GM13976 (cell line): Measurements from ENCODE around the gene SMIM29.
"Not testable (repeated sequence)": the region's sequence is repeated elsewhere in the genome, so short reads cannot be mapped to it uniquely, and the experiment has no call there.

ENCODE experiments used
- DNase-seq: peaks from one replicate; pipeline ENCODE4 v3.0.0; 2012; ENCODE audit warnings: low spot score
- CTCF ChIP-seq: IDR thresholded peaks from 2 replicates; pipeline ENCODE4 v1.5.1; 2012; ENCODE audit warnings: borderline replicate concordance, mild to moderate bottlenecking; ENCODE audit not compliant: insufficient read depth; ENCODE audit errors: extremely low read depth, missing control alignments, control extremely low read depth
- in situ Hi-C: fragments of 300-500 bp; cut with MboI; formaldehyde crosslinking; loops from one replicate; pipeline ENCODE4 v1.12.0; 2022; ENCODE audit warnings: low sequenced_read_pairs, mixed read lengths, inconsistent platforms; ENCODE audit not compliant: unreplicated experiment

Gene SMIM29

GRCh38 chr6:34276191-34276590 is 27.4 kb upstream of the SMIM29 start:
- in situ Hi-C loops: no loop called here
- no peak for DNase-seq
- TF ChIP-seq CTCF: no peak

GRCh38 chr6:34275128-34275804 is 26.5 kb upstream of the SMIM29 start:
- no peak for TF ChIP-seq CTCF
- peak; percentile 28 for DNase-seq
- in situ Hi-C loops: no loop called here

GRCh38 chr6:34274129-34274528 is 25.3 kb upstream of the SMIM29 start:
- DNase-seq: no peak
- in situ Hi-C loops: no loop called here
- no peak for TF ChIP-seq CTCF

DNA sequence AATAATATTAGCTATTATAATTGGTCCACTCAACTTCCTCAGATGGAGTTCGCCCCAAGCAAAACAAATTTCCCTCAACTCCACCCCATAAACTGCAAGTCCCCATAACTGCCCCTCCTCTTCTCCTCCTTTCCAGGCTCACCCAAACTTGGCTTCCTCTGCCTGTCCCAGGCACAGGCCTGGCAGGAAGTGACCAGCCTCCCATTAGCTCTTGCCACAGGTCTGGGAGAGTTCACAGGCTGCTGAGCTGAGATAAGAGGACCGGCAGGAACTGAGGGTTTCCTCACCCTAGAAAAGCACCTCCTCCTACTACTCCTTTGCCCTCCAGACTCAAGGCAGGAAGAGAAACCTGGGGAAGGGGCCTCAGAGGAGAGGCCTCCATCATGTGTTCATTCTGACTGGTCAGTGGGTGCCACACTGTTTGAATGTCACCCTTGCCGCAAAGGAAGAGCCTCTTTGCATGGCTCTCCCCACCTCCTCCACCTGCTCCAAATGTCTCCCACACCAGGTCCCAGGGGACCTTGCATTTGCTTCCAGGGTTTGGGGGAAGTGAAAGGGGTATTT is 24.5 kb upstream of the SMIM29 start:
- TF ChIP-seq CTCF: no peak
- peak; percentile 53 for DNase-seq
- in situ Hi-C loops: no loop called here

DNA sequence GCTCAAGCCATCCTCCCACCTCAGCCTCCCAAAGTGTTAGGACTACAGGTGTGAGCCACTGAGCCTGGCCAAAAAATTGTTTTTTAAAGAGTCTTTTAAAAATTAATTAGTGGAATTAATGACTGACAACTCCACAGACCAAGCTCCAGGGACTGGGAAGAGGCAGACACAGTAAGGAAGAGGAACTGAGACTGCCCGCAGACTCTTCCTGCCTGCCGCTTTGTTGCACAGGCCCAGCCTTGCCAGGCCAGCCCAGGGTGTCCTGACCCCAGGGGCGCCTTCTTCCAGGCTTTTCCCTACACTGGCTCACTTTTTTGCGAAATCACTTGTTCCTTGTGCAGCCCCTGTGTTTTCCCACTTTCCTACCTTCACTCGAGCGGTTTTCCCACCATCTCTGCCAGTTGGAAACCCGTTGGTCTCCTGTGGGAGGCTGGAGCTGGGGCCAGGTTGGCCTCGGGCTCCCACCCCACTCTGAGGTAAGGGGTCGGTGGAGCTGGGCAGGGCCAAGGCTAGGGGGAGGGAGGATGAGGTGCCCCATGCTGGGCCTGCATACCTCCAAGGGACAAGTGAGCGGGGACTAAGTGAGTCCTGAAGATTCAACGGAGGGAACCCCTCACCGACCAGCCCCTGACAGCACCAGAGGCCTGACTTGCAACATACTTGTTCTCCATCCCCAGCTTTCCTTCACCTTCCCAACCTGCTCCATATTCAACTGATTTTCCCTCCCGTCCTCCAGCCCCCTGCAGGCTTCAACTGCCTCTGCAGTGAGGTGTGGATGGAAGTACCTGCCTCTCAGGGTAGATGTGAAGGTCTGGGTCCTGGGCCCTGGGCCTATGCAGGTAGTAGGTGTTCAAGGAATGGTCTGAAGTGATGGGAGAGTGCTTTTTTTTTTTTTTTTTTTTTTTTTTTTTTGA is 23.5 kb upstream of the SMIM29 start:
- TF ChIP-seq CTCF: no peak
- peak; percentile 30 for DNase-seq
- in situ Hi-C loops: no loop called here

GRCh38 chr6:34269658-34270341 is 21.0 kb upstream of the SMIM29 start:
- in situ Hi-C loops: loop anchor here (10.0 kb wide), 1 partner anchor 115 kb away; no protein-coding TSS in a partner anchor
- DNase-seq: not testable (repeated sequence)

DNA sequence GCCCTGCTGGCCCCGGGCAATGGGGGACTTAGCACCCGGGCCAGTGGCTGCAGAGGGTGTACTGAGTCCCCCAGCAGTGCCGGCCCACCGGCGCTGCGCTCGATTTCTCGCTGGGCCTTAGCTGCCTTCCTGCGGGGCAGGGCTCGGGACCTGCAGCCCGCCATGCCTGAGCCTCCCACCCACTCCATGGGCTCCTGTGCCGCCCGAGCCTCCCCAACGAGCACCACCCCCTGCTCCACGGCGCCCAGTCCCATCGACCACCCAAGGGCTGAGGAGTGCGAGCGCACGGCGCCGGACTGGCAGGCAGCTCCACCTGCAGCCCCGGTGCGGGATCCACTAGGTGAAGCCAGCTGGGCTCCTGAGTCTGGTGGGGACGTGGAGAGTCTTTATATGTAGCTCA is 20.3 kb upstream of the SMIM29 start:
- not testable (repeated sequence) for DNase-seq
- in situ Hi-C loops: loop anchor here (10.0 kb wide), 1 partner anchor 116 kb away; no protein-coding TSS in a partner anchor
